A673 (cell line): ENCODE measurements around the gene FILIP1.

Source experiments
- EZH2 ChIP-seq: fragments of 200-600 bp; sonication (generic); IDR thresholded peaks from 2 replicates; pipeline ENCODE4 v1.6.1; 2017; ENCODE audit warnings: borderline replicate concordance, low read depth, mild to moderate bottlenecking, mixed read lengths, antibody characterized with exemption, low read length; ENCODE audit not compliant: poor library complexity, severe bottlenecking
- TF ChIP-seq, protein P1 (sequence below): fragments of 300-800, 200-600 bp; sonication (generic); conservative IDR thresholded peaks from 2 replicates; pipeline ENCODE4 v1.5.1; 2017; ENCODE audit warnings: low read depth, mild to moderate bottlenecking, antibody characterized with exemption, low read length, moderate library complexity, mixed read lengths

DNA sequence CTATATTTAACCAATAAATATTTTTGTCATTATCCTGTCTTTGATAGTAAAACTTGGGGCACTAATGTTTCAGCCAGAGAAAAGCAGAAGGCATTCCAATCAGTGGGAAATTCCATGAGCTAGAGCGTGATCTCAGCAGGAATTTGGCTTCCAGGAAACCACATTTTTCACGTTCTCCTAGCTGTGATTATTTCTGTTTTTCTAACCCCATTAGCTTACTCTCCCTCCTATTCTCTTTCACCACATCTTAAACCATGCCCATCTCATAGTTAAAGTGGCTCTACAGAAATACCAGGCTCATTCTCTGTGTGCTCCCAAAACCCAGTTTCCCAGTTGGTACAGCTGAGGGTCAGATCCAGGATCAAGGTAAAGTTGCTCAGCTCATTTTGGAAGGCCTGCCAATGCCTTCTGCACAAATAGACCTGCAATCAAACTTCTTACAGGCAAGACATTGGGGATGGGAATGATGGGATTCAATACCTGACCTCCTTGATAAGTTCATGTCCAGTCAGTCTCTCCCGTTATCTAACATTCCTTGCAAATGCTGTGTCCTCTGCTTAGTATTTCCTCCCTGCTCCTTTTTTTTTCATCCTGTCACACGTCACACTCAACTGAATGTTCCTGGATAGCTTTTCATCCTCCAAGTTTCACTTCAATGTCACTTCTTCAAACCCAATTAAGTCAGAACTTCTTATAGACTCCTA is 175.9 kb downstream of the FILIP1 start:
- TF ChIP-seq, protein P1, sequence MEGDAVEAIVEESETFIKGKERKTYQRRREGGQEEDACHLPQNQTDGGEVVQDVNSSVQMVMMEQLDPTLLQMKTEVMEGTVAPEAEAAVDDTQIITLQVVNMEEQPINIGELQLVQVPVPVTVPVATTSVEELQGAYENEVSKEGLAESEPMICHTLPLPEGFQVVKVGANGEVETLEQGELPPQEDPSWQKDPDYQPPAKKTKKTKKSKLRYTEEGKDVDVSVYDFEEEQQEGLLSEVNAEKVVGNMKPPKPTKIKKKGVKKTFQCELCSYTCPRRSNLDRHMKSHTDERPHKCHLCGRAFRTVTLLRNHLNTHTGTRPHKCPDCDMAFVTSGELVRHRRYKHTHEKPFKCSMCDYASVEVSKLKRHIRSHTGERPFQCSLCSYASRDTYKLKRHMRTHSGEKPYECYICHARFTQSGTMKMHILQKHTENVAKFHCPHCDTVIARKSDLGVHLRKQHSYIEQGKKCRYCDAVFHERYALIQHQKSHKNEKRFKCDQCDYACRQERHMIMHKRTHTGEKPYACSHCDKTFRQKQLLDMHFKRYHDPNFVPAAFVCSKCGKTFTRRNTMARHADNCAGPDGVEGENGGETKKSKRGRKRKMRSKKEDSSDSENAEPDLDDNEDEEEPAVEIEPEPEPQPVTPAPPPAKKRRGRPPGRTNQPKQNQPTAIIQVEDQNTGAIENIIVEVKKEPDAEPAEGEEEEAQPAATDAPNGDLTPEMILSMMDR, result no peak
- TF ChIP-seq EZH2, result no peak
